GM12891 (cell line): ENCODE data around the gene HLCS.

Experiments used
- PAX5 ChIP-seq: IDR thresholded peaks from 2 replicates; pipeline ENCODE4 v1.6.1; 2011; ENCODE audit warnings: low read length, moderate library complexity, mild to moderate bottlenecking; ENCODE audit not compliant: insufficient read depth, severe bottlenecking
- POLR2A ChIP-seq: IDR thresholded peaks from 2 replicates; pipeline ENCODE4 v1.6.1; 2011; ENCODE audit warnings: low read depth, low read length, control low read depth
- POLR2AphosphoS5 ChIP-seq: IDR thresholded peaks from 2 replicates; pipeline ENCODE4 v1.6.1; 2011; ENCODE audit warnings: low read depth, low read length, control low read depth
- SPI1 ChIP-seq: IDR thresholded peaks from 2 replicates; pipeline ENCODE4 v1.6.1; 2011; ENCODE audit warnings: low read depth, low read length, control low read depth
- TAF1 ChIP-seq: IDR thresholded peaks from 2 replicates; pipeline ENCODE4 v1.6.1; 2011; ENCODE audit warnings: low read depth, low read length, control low read depth

DNA sequence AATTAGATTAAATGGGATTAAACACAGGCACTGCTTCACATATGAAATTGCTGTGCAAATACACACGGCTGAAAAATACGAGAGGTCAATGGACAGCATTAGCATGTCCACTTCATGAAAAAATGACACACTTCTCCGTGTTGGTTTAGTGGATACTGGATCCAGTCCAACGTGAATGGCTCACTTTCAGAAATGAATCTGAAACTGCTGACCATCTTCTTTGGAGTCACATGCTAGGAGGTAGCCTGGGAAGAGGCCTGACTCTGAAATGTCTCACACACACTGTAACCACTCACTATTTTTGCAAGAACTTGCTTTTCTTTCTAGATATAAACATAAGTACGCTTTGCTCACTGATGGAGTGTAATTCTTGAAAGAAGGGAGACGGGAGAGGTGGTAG, 127.3 kb downstream of the HLCS start:
- no peak for TF ChIP-seq POLR2A
- no peak for TF ChIP-seq TAF1
- TF ChIP-seq PAX5, result no peak
- TF ChIP-seq POLR2AphosphoS5, result no peak
- no peak for TF ChIP-seq SPI1
